ENCODE measurements around the gene PRRT4.

The PRRT4 gene

DNA sequence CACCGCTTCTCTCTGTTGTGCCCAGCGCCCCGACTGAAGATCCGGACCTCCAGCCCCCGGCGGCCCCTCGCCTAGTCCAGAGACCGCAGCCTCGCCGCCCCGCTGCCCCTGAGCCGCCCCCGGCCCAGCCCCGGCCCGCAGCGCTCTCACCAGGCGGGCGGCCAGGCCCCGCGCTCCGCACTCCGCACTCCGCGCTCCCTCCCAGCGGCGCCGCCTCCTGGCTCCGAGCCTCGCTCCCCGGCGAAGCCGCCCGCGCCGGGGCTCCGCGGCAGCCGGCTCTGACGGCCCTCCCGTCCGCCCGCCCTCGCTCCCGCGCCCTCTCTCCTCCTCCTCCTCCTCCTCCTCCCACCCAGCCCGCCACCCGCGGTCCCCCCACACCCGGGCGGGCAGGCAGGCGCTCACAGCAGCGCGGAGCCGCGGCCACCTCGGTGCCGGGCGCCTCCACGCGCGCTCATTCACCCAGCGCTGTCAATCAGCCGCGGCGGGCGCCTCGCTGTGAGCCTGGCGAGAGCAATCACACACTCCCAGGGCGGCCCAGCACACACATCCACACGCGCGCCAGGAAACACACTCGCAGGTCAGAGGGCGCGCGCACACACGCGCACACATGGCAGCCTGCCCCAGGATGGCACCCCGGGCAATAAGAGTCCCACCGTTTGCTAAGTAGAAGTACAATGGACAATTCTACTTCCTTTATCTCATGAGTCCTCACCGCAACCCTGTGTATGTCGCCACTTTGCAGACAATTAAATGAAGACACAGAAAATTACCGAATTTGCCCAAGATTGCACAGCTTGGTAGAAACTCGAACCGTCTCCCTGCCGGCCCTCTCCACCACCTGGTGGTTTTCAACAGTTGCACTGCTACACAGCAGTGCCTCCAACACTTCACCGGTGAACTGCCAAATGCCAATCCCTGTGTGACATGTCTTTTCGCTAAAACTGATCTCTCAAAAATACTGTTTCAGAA, at the start of gene PRRT4:
TSS of gene PRRT4 (minus strand) at position 280 of the 969 bp plus-strand sequence.
- no peak for DNase-seq

GRCh38 chr7:128410451-128410753, 48.9 kb upstream of the PRRT4 start:
- DNase-seq, result no peak

GRCh38 chr7:128409596-128410450, 48.3 kb upstream of the PRRT4 start, which contains the start of gene IMPDH1:
Gene IMPDH1 (minus strand): TSS chr7:128409982. CDS start chr7:128409901, 81 bp downstream.
- peak; percentile 90 to 92 for DNase-seq

GRCh38 chr7:128408709-128409595, 47.5 kb upstream of the PRRT4 start:
- DNase-seq, result no peak

DNA sequence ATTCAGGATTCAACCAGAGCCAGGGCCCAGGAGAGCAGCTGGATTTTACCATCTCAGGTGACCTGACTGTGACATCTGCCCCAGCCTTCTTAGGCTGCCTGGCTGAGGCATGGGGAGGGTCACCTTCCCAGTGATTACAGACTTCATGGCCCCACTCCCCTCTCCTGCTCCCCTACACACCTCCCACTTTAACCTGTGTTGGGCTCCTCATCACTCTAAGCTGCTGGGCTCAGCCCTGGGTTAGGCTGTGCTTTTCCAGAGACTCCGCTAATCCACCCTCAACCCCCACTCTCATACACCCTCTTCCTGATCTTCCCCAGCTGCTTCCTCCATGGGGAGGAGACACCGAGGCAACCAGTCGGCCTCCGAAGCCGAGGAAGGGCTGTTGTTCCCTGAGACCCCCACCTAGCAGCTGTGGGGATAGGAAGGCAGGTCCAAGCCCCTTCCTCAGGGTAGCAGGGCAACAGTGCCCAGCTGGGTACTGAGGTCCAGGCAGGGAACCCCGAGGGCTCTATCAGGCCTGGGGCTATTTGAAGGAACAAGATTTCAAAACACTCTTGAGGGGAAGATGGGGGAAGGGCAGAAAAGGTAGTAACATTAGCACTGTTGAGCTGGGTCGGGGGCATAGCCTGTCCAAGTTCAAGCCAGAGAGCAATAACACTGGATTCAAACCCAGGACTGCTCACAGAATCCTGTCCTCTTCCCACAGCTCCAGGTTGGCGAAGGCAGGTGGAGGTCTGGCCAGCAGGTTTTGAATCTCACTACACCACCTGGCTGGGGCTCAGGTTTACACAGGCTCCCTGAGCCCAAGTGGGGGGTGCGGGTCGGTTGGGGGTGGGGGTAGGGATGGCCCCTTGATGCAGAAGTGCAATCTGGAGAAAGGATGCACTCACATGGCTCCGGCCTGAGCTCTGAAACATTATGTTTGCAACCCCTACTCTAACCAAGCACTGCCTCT, 46.5 kb upstream of the PRRT4 start:
- no peak for DNase-seq

DNA sequence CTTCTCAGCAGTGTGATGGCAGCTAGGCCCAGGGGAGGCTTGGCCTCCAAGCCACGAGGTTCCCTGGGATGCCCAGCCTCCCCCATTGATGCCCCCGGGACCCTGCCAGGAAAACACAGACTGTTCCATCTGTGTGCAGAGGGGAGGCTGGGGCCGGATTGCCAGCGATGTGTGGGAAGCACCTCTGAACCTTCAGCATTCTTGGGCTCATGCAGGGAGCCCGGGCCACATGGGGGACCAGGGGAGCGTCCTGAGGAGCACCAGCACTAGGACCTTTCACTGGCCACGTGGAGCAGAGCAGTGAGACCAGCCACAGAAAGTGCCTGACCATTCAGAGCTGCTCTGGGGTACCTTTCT, 45.7 kb upstream of the PRRT4 start:
- DNase-seq, result no peak

DNA sequence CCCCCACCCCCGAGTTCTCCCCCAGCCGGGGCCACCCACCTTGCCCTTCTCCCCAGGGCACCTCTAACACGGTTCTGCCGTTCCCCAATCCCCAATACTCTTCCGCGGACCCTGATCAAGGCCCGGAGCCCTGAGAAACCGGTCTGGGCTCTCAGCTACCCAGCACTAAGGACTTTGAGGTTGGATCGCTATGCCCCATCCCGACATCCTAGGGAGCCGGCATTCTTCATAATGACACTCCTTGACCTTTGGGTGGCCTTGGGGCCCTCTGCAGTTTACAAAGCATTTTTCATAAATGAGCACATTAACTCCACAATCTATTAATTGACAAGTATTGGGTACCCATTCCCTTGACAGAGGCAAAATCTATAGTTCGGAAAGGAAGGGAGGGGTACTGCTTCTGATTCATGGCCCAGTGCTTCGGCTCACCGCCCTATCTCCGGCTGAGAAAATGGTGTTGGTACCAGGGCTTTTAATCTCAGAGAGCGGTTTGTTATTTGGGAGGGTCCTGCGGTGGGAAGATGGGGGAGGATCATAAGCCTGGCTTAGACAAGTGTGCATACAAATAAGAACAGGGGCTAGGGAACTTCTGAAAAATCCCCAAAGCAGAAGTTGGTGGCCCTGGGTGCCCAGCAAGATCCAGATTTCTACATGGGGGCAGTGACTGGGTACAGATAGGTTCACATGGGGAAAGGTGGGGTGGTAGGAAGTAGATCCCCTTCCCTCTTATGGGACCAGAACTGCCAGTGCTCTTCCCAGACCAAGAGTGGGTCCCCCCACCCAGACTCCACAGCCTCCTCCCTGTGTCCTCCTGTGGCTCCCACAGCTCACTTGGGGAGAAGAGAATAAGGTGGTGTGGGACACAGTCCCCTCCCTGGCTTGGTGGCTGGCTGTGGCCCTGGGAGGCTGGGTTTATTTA, 45.1 kb upstream of the PRRT4 start:
- DNase-seq, result no peak

- peak; percentile 29 to 35 for DNase-seq
Observed at GRCh38 chr7:128405471-128406313, 44.2 kb upstream of the PRRT4 start.

GRCh38 chr7:128404886-128405470, 43.5 kb upstream of the PRRT4 start:
- no peak for DNase-seq

GRCh38 chr7:128404143-128404681, 42.7 kb upstream of the PRRT4 start:
- DNase-seq, result no peak

DNA sequence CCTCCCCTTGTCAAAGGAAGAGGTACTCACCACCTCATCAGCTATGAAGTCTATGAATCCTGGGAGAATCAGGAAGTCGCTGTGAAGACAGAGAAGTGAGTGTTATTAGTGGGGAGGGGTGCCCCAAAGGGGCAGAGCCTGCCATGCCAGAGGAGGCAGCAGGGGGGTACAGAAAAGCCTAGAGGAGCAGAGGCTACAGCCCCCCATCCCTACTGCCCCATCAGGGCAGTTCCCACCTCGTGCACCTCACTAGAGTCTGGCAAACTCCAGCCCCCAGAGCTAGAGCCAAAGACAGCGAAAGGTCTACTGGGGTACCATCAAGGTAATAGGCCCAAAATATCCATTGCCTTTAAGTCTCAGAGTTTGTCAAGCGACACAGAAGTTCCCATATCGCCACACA, 42.2 kb upstream of the PRRT4 start:
- DNase-seq, result no peak

- DNase-seq, result no peak
Observed at GRCh38 chr7:128402356-128402755, 40.9 kb upstream of the PRRT4 start.

DNA sequence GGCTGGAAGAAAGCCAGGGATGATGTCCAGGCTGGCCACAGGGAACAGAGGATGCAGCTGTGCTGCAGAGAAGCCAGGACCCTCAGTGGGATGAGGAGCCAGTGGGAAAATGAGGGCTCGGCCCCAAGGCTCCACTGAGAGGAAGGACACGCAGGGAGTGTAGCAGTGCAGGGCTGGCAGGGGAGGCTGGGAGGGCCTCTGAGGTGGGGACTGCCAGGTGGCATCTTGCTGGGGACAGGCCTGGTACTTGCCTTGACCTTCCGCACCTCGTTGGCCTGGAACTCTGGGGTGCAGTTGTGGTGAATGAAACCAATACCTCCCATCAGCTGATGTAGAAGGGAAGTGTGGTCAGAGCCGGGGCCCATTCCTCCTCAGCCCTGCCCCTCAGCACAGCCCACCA, 39.1 kb upstream of the PRRT4 start:
- no peak for DNase-seq

DNA sequence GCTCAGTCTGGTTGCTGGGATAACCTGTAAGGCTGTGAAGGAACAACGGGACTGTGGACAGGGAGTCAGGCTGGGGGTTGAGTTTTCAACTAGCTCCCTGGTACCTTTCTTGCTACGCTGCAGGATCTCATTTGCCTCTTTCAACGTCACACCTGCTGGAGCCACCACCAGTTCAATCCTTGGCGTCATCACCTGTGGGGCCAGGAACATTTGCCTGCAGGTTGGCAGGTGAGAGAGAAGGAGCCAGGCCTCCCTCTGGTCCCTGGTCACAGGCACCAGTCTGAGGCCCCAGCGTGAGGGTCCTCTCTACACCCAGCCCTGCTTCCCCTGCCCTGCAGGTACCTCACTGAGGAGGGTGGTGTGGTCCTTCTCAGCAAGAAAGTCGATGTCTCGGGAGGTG, 38.5 kb upstream of the PRRT4 start:
- no peak for DNase-seq

DNA sequence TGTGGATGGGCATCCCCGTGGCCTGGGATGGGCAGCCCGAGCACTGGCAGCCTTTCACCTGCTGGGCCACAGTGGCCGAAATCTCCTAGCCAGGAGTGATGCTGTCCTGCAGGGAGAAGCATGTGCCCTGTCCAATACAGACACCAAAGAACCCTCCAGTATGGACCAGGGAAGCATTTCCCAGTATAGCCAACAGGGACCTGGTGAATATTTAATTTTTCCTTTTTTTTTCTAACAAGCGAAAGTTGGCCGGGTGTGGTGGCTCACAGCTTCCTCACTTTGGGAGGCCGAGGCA, 37.3 kb upstream of the PRRT4 start:
- no peak for DNase-seq

GRCh38 chr7:128398016-128398840, 36.7 kb upstream of the PRRT4 start:
- peak; percentile 34 to 35 for DNase-seq

- no peak for DNase-seq
Observed at GRCh38 chr7:128396357-128396756, 34.9 kb upstream of the PRRT4 start.

DNA sequence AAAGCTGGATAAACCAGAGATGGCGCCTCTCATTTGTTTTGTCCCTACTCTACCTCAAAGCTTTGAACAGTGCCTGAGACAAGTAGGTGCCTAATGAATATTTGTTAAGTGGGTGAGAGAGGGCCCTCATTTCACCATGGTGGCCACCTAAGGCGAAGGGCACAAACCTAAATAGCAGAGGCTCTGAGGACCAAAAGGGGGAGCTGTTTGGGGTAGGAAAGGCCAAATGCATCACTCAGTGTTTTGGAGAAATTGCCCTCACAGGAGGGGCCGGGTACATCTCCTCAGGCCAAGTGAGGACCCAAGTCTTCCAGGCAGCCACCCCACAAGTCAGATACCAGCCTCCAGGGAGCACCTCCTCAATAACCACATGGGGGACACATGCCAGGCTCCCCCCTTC, 34.3 kb upstream of the PRRT4 start:
- no peak for DNase-seq

Measured in stimulated activated CD4-positive, alpha-beta T cell treated with anti-CD3 and anti-CD28 coated beads, Interleukin-2, amount 100 ng/mL, for 48 hours (primary cell).